Raji (cell line): ENCODE measurements around the gene PIK3C3.
A peak's percentile ranks its signal among the peaks of the same experiment; 100 is the strongest.

Source experiments
- POLR2A ChIP-seq: IDR thresholded peaks from 2 replicates; pipeline ENCODE4 v1.6.1; 2011; ENCODE audit warnings: low read depth, low read length, control low read depth; ENCODE audit not compliant: insufficient read depth

The PIK3C3 gene

GRCh38 chr18:41954827-41955613 is at the start of gene PIK3C3:
TSS of gene PIK3C3 (plus strand) at chr18:41955234. CDS start at chr18:41955292, 58 bp downstream.
- TF ChIP-seq POLR2A = peak; percentile 59

GRCh38 chr18:41905786-41906527 is 49.1 kb upstream of the PIK3C3 start:
- no peak for TF ChIP-seq POLR2A

GRCh38 chr18:41906528-41907146 is 48.4 kb upstream of the PIK3C3 start:
- TF ChIP-seq POLR2A = no peak

GRCh38 chr18:41917181-41917580 is 37.9 kb upstream of the PIK3C3 start:
- TF ChIP-seq POLR2A = no peak

GRCh38 chr18:41921770-41922169 is 33.3 kb upstream of the PIK3C3 start:
- TF ChIP-seq POLR2A = no peak

GRCh38 chr18:41922176-41922575 is 32.9 kb upstream of the PIK3C3 start:
- TF ChIP-seq POLR2A = no peak

- no peak for TF ChIP-seq POLR2A
These were observed 32.2 kb upstream of the PIK3C3 start for GRCh38 chr18:41922841-41923240.

- TF ChIP-seq POLR2A = no peak
These were observed 31.6 kb upstream of the PIK3C3 start for GRCh38 chr18:41923446-41923845.

GRCh38 chr18:41928581-41928980 is 26.5 kb upstream of the PIK3C3 start:
- no peak for TF ChIP-seq POLR2A

- no peak for TF ChIP-seq POLR2A
These were observed 22.1 kb upstream of the PIK3C3 start for GRCh38 chr18:41932899-41933298.

GRCh38 chr18:41933778-41934177 is 21.3 kb upstream of the PIK3C3 start:
- TF ChIP-seq POLR2A = no peak

GRCh38 chr18:41936471-41937134 is 18.4 kb upstream of the PIK3C3 start:
- TF ChIP-seq POLR2A = no peak

- TF ChIP-seq POLR2A = no peak
These were observed 16.6 kb upstream of the PIK3C3 start for GRCh38 chr18:41938445-41938844.

- no peak for TF ChIP-seq POLR2A
These were observed 15.7 kb upstream of the PIK3C3 start for GRCh38 chr18:41939326-41939725.

GRCh38 chr18:41940506-41941215 is 14.4 kb upstream of the PIK3C3 start:
- no peak for TF ChIP-seq POLR2A
